ENCODE results near the gene HMGCR. TPM values are rescaled to one million over a fixed set of nuclear protein-coding genes. Genes with fewer than 3 reads are reported as not detected.
A peak's percentile ranks its signal among the peaks of the same experiment; 100 is the strongest.

Gene HMGCR
- polyA plus RNA-seq, 2 of the 4 experiments (the other 2 are of a cell fraction): 25.9 to 35.0 TPM

GRCh38 chr5:75387806-75388205 lies 50.8 kb downstream of the HMGCR start:
- ATAC-seq: no peak
- WGBS (ENCODE audit: missing lambda C conversion rate): 93% methylated on average over 6 of the region's 6 CpGs

GRCh38 chr5:75389430-75389829 lies 52.4 kb downstream of the HMGCR start:
- POLR2A ChIA-PET: no interaction called here
- TF ChIP-seq PHF8 (IDR thresholded peaks at IDR 0.05; ENCODE audit: borderline replicate concordance, low read depth): no peak
- no peak for TF ChIP-seq MAX (IDR thresholded peaks at IDR 0.05)
- no peak for TF ChIP-seq POLR2AphosphoS2 (conservative IDR thresholded peaks at IDR 0.05; ENCODE audit: low read length)
- TF ChIP-seq BCL3 (IDR thresholded peaks at IDR 0.05): no peak
- no peak for TF ChIP-seq HMGXB4 (CRISPR knock-in tag; IDR thresholded peaks at IDR 0.05; ENCODE audit: borderline replicate concordance)
- TF ChIP-seq CHD2 (IDR thresholded peaks at IDR 0.05; ENCODE audit: low read length, partially characterized antibody): no peak
- no peak for TF ChIP-seq RFX5 (IDR thresholded peaks at IDR 0.05)
- TF ChIP-seq EHF (CRISPR knock-in tag; IDR thresholded peaks at IDR 0.05): no peak
- TF ChIP-seq HES2 (IDR thresholded peaks at IDR 0.05): no peak
- ATAC-seq: no peak
- H3K4me1 ChIP-seq: no peaks in the 10 kb centered on the region
- H3K4me3 ChIP-seq: no peak overlapping the region
- no peaks in the 10 kb centered on the region for H3K9me3 ChIP-seq
- 94% methylated on average over 2 of the region's 2 CpGs for WGBS (ENCODE audit: missing lambda C conversion rate)
- no peak for DNase-seq (ENCODE audit: low read depth in 1 of 2, low spot score in 1 of 2)
- H3K27ac ChIP-seq: no peak overlapping the region
- FAIRE-seq: no peak
- H3K4me2 ChIP-seq: no peak overlapping the region
- CTCF ChIA-PET: no interaction called here

More at GRCh38 chr5:75387806-75388205, 50.8 kb downstream of the HMGCR start:
- TF ChIP-seq FOXS1 (CRISPR knock-in tag; IDR thresholded peaks at IDR 0.05): no peak
- no peak for TF ChIP-seq NPAS2 (CRISPR knock-in tag; IDR thresholded peaks at IDR 0.05; ENCODE audit: borderline replicate concordance)
- no peak for TF ChIP-seq POLR2AphosphoS2 (conservative IDR thresholded peaks at IDR 0.05; ENCODE audit: low read length)
- no peak for TF ChIP-seq ZNF302 (CRISPR knock-in tag; IDR thresholded peaks at IDR 0.05)
- no peak for TF ChIP-seq JUN (IDR thresholded peaks at IDR 0.05)
- no peak for TF ChIP-seq SREBF2 (IDR thresholded peaks at IDR 0.05)
- no peak for TF ChIP-seq POLR2A (IDR thresholded peaks at IDR 0.05; ENCODE audit: low read length)
- no peak for TF ChIP-seq FOSB (CRISPR knock-in tag; IDR thresholded peaks at IDR 0.05)
- no peak for FAIRE-seq
- Histone ChIP-seq H3K27ac (no peak overlapping the region), H3K4me3 (no peak overlapping the region), H3K9me3 (no peaks in the 10 kb centered on the region), H3K4me2 (no peak overlapping the region), H3K4me1 (no peaks in the 10 kb centered on the region)
- ChIA-PET CTCF (interaction anchor here (1.6 kb wide), 1 partner anchor 151 kb away, joined by 5 read pairs; the partner anchor contains the start of gene ANKRD31), POLR2A (no interaction called here)
- DNase-seq (ENCODE audit: low read depth in 1 of 2, low spot score in 1 of 2): no peak

GRCh38 chr5:75395277-75395676 lies 58.3 kb downstream of the HMGCR start:
- CTCF ChIA-PET: no interaction called here
- Histone ChIP-seq H3K4me3 (no peak overlapping the region), H3K9me3 (no peaks in the 10 kb centered on the region), H3K4me1 (no peaks in the 10 kb centered on the region), H3K27ac (no peak overlapping the region), H3K4me2 (no peak overlapping the region)
- POLR2A ChIA-PET: no interaction called here
- FAIRE-seq (no peak), DNase-seq (ENCODE audit: low read depth in 1 of 2, low spot score in 1 of 2) (peak in 1 of 2 experiments; percentile 16), ATAC-seq (no peak)
- TF ChIP-seq ELK1 (IDR thresholded peaks at IDR 0.05; ENCODE audit: low read depth, low read length) (no peak), JUNB (IDR thresholded peaks at IDR 0.05) (no peak), CBX2 (IDR thresholded peaks at IDR 0.05; ENCODE audit: borderline replicate concordance, low read depth) (no peak), ZSCAN20 (CRISPR knock-in tag; IDR thresholded peaks at IDR 0.05) (no peak), ESRRA (IDR thresholded peaks at IDR 0.05; ENCODE audit: borderline replicate concordance, low read length) (no peak), HES2 (IDR thresholded peaks at IDR 0.05) (no peak), EHMT2 (IDR thresholded peaks at IDR 0.05; ENCODE audit: low read depth) (no peak), BHLHE40 (IDR thresholded peaks at IDR 0.05; ENCODE audit: low read depth, low read length) (no peak)
- WGBS (ENCODE audit: missing lambda C conversion rate): 95% methylated on average over 3 of the region's 3 CpGs

All from A549 (cell line).